Measurements from ENCODE around the gene HSDL1. TPM values are rescaled to one million over a fixed set of nuclear protein-coding genes. Genes with fewer than 3 reads are reported as not detected.

Gene HSDL1
- total RNA-seq: 10 to 100 TPM; 11.2 to 11.8 TPM

GRCh38 chr16:84144859-84145639 lies at the start of gene HSDL1, which contains the start of gene DNAAF1:
HSDL1 (minus strand) TSS chr16:84145177; CDS start chr16:84131321, 13,856 bp downstream.
DNAAF1 (plus strand) TSS chr16:84145308; CDS start chr16:84145441, 133 bp downstream.
- peak within 1 kb of the TSS; percentile 86 to 95 for H3K27ac Mint-ChIP-seq
- H3K36me3 Mint-ChIP-seq: peaks cover 0 to 6% of the 10 kb centered on the region in 2 donors
- ATAC-seq (peak; percentile 87 to 88), DNase-seq (ENCODE audit: low spot score in 2 of 2) (peak; percentile 90 to 98)
- no peaks in the 10 kb centered on the region for H3K9me3 Mint-ChIP-seq

GRCh38 chr16:84194018-84194417 lies 49.0 kb upstream of the HSDL1 start:
- Mint-ChIP-seq H3K36me3 (no peaks in the 10 kb centered on the region), H3K27ac (peak overlapping the region; percentile 55 to 88), H3K9me3 (no peaks in the 10 kb centered on the region)
- peak; percentile 34 to 39 for ATAC-seq
- DNase-seq (ENCODE audit: low spot score in 2 of 2): no peak

GRCh38 chr16:84193480-84193879 lies 48.5 kb upstream of the HSDL1 start:
- Mint-ChIP-seq H3K9me3 (no peaks in the 10 kb centered on the region), H3K27ac (peak overlapping the region; percentile 55 to 88), H3K36me3 (no peaks in the 10 kb centered on the region)
- ATAC-seq (peak; percentile 23 to 78), DNase-seq (ENCODE audit: low spot score in 2 of 2) (no peak)

GRCh38 chr16:84191466-84191865 lies 46.5 kb upstream of the HSDL1 start:
- DNase-seq (ENCODE audit: low spot score in 2 of 2) (no peak), ATAC-seq (no peak)
- Mint-ChIP-seq H3K9me3 (no peaks in the 10 kb centered on the region), H3K36me3 (peaks cover 5% of the 10 kb centered on the region in 2 donors), H3K27ac (no peak overlapping the region)

- no peaks in the 10 kb centered on the region for H3K9me3 Mint-ChIP-seq
- H3K27ac Mint-ChIP-seq: no peak within 1 kb of the TSS
- no peak for ATAC-seq
- peak in 1 of 2 donors; percentile 25 for DNase-seq (ENCODE audit: low spot score in 2 of 2)
- peaks cover 5% of the 10 kb centered on the region in 2 donors for H3K36me3 Mint-ChIP-seq
Observed at GRCh38 chr16:84190731-84191388, 45.9 kb upstream of the HSDL1 start, which contains the start of gene ADAD2. ADAD2 (plus strand) TSS chr16:84191157; CDS start chr16:84191231, 74 bp downstream.

- DNase-seq (ENCODE audit: low spot score in 2 of 2) (peak; percentile 93 to 96), ATAC-seq (peak; percentile 96 to 98)
- Mint-ChIP-seq H3K36me3 (peaks cover 5 to 19% of the 10 kb centered on the region in 2 donors), H3K27ac (peak within 1 kb of the TSS; percentile 95 to 98), H3K9me3 (no peaks in the 10 kb centered on the region)
Observed at GRCh38 chr16:84186685-84187437, 41.9 kb upstream of the HSDL1 start, which contains the start of gene TAF1C. TAF1C (minus strand) TSS chr16:84187057; CDS start chr16:84184988, 2,069 bp downstream.

GRCh38 chr16:84184775-84185174 lies 39.8 kb upstream of the HSDL1 start:
- no peak for ATAC-seq
- Mint-ChIP-seq H3K27ac (peak overlapping the region; percentile 82 to 95), H3K36me3 (peaks cover 5 to 19% of the 10 kb centered on the region in 2 donors), H3K9me3 (no peaks in the 10 kb centered on the region)
- DNase-seq (ENCODE audit: low spot score in 2 of 2): no peak

- ATAC-seq: no peak
- DNase-seq (ENCODE audit: low spot score in 2 of 2): no peak
- Mint-ChIP-seq H3K36me3 (peaks cover 5 to 19% of the 10 kb centered on the region in 2 donors), H3K9me3 (no peaks in the 10 kb centered on the region), H3K27ac (peak overlapping the region; percentile 82 to 95)
Observed at GRCh38 chr16:84183911-84184591, 39.1 kb upstream of the HSDL1 start.

GRCh38 chr16:84183572-84183875 lies 38.5 kb upstream of the HSDL1 start:
- Mint-ChIP-seq H3K27ac (peak overlapping the region in 1 of 2 donors; percentile 48), H3K9me3 (no peaks in the 10 kb centered on the region), H3K36me3 (peaks cover 5 to 19% of the 10 kb centered on the region in 2 donors)
- ATAC-seq (no peak), DNase-seq (ENCODE audit: low spot score in 2 of 2) (no peak)

GRCh38 chr16:84182680-84183571 lies 37.9 kb upstream of the HSDL1 start:
- Mint-ChIP-seq H3K9me3 (no peaks in the 10 kb centered on the region), H3K36me3 (peaks cover 5 to 19% of the 10 kb centered on the region in 2 donors), H3K27ac (peak overlapping the region in 1 of 2 donors; percentile 48)
- DNase-seq (ENCODE audit: low spot score in 2 of 2): no peak
- ATAC-seq: no peak

GRCh38 chr16:84182104-84182503 lies 37.1 kb upstream of the HSDL1 start:
- no peak overlapping the region for H3K27ac Mint-ChIP-seq
- peaks cover 5 to 19% of the 10 kb centered on the region in 2 donors for H3K36me3 Mint-ChIP-seq
- H3K9me3 Mint-ChIP-seq: no peaks in the 10 kb centered on the region
- no peak for ATAC-seq
- DNase-seq (ENCODE audit: low spot score in 2 of 2): no peak

GRCh38 chr16:84181144-84181915 lies 36.4 kb upstream of the HSDL1 start:
- DNase-seq (ENCODE audit: low spot score in 2 of 2): no peak
- H3K9me3 Mint-ChIP-seq: no peaks in the 10 kb centered on the region
- peaks cover 0 to 14% of the 10 kb centered on the region in 2 donors for H3K36me3 Mint-ChIP-seq
- ATAC-seq: no peak
- H3K27ac Mint-ChIP-seq: no peak overlapping the region

GRCh38 chr16:84180519-84181140 lies 35.7 kb upstream of the HSDL1 start:
- peaks cover 0 to 14% of the 10 kb centered on the region in 2 donors for H3K36me3 Mint-ChIP-seq
- DNase-seq (ENCODE audit: low spot score in 2 of 2): no peak

GRCh38 chr16:84179612-84180320 lies 34.8 kb upstream of the HSDL1 start:
- H3K9me3 Mint-ChIP-seq: no peaks in the 10 kb centered on the region
- ATAC-seq (no peak), DNase-seq (ENCODE audit: low spot score in 2 of 2) (no peak)
- H3K27ac Mint-ChIP-seq: no peak overlapping the region
- H3K36me3 Mint-ChIP-seq: peaks cover 0 to 9% of the 10 kb centered on the region in 2 donors

More at GRCh38 chr16:84180519-84181140, 35.7 kb upstream of the HSDL1 start:
- no peak overlapping the region for H3K27ac Mint-ChIP-seq
- H3K9me3 Mint-ChIP-seq: no peaks in the 10 kb centered on the region
- ATAC-seq: no peak

Data from activated naive CD4-positive, alpha-beta T cell treated with anti-CD3 and anti-CD28 coated beads, Interleukin-2, amount 50 U/mL, for 72 hours (primary cell).